SK-N-MC (cell line): Measurements from ENCODE around the gene APPBP2.

Experiments
- EZH2 ChIP-seq: fragments of 200-600 bp; sonication (generic); IDR thresholded peaks from one replicate; pipeline ENCODE4 v1.6.1; 2017; ENCODE audit warnings: antibody characterized with exemption
- POLR2AphosphoS5 ChIP-seq: IDR thresholded peaks from 2 replicates; pipeline ENCODE4 v1.6.1; 2012; ENCODE audit warnings: mild to moderate bottlenecking, low read depth, low read length, borderline replicate concordance

DNA sequence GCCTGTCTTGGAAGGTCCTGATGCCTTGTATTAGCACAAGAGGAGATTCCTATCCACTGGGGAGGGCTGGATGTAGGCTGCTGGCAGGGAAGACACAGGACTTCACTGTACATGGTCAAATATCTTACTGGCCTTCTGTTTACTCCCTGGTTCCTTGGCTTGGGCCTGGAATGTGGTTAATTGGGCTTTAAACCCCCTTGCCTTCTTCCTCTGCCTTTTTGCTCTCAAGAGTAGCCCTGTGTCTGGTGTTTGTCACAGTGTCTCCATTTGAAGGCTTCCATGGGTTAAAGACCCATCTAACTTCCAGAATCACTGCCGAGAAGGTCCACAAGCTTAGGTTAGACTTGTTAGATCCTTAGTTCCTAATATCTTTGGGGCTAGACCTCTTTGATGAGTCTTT, 110.9 kb downstream of the APPBP2 start:
- no peak for TF ChIP-seq EZH2
- no peak for TF ChIP-seq POLR2AphosphoS5
